HepG2 (cell line): ENCODE measurements around the gene ZNF8. TPM values are rescaled to one million over a fixed set of nuclear protein-coding genes. Genes with fewer than 3 reads are reported as not detected.

ENCODE experiments used
- ATAC-seq: fragments of 200-7000 bp; cut with Tn5 transposase; 3 replicates; pipeline ENCODE4 v1.9.1; 2020; ENCODE audit warnings: mild to moderate bottlenecking, moderate library complexity
- BruUV-seq: library from RNA; stranded (reverse); fragments of 400-500 nt; replicated peaks from 2 replicates; lab custom pipeline; 2021; lab: Mats Ljungman, UMichigan
- CTCF ChIA-PET: fragments of 300-600 bp; formaldehyde crosslinking; extraction: SDS; loops from one replicate; lab custom pipeline; 2021; ENCODE audit warnings: low total read pairs, inconsistent platforms, low intra/inter-chr PET ratio; lab: Yijun Ruan, JAX
- POLR2A ChIA-PET: fragments of 350-600 bp; sonication (Branson Sonifier 250); formaldehyde crosslinking; loops from one replicate; lab custom pipeline; 2020; ENCODE audit warnings: antibody characterized with exemption, inconsistent platforms; lab: Yijun Ruan, JAX
- DNase-seq: peaks from one replicate; pipeline ENCODE4 v3.0.0-alpha.2; 2015; ENCODE audit warnings: low spot score
- FAIRE-seq: peaks from 3 replicates; lab custom pipeline; 2011; peaks lifted over from hg19 to GRCh38; lab: Jason Lieb, UNC
- H2AFZ ChIP-seq: one replicate; pipeline ENCODE4 v1.6.1; 2011; ENCODE audit warnings: low read length, inconsistent platforms
- H3K27ac ChIP-seq: fragments of 300-600 bp; 3 replicates; pipeline ENCODE4 v1.8.0; 2011; ENCODE audit warnings: mixed run types, mild to moderate bottlenecking, mixed read lengths, low read length, inconsistent platforms; ENCODE audit not compliant: insufficient read depth; ENCODE audit errors: extremely low read length
- H3K27me3 ChIP-seq, 2 experiments: fragments of 200-600 bp in 1 of 2; 2 replicates in 1 of 2; 3 replicates in 1 of 2; pipeline versions ENCODE4 v1.6.0 to v1.8.0; 2011; ENCODE audit warnings: low read length in 2 of 2, mild to moderate bottlenecking in 2 of 2, moderate library complexity in 2 of 2, inconsistent platforms in 1 of 2; ENCODE audit not compliant: insufficient read depth in 2 of 2, control insufficient read depth in 1 of 2
- H3K36me3 ChIP-seq, 2 experiments: fragments of 200-600 bp in 1 of 2; replicated peaks in 1 of 2; 2 replicates in 1 of 2; 3 replicates in 1 of 2; pipeline versions ENCODE4 v1.5.1 to v1.8.0; 2011; ENCODE audit warnings: low read length in 2 of 2, inconsistent platforms in 1 of 2; ENCODE audit not compliant: insufficient read depth in 2 of 2, control insufficient read depth in 1 of 2
- H3K4me1 ChIP-seq: 2 replicates; pipeline ENCODE4 v1.5.1; 2012; ENCODE audit warnings: low read length, inconsistent platforms; ENCODE audit not compliant: insufficient read depth
- H3K4me2 ChIP-seq: 2 replicates; pipeline ENCODE4 v1.6.0; 2011; ENCODE audit warnings: low read depth, low read length, inconsistent platforms
- H3K4me3 ChIP-seq, 3 experiments: fragments of 200-600 bp in 1 of 3; sonication (generic), shearing (Covaris generic) in 1 of 3; replicated peaks in 1 of 3; 2 replicates each; pipeline ENCODE4 v1.5.1; 2011 to 2016; ENCODE audit warnings: low read length in 3 of 3, inconsistent platforms in 2 of 3, low read depth in 2 of 3, mild to moderate bottlenecking in 2 of 3, control low read depth in 1 of 3, mixed read lengths in 1 of 3; ENCODE audit not compliant: insufficient read depth in 1 of 3
- H3K79me2 ChIP-seq: one replicate; pipeline ENCODE4 v1.6.1; 2011; ENCODE audit warnings: low read length, inconsistent platforms; ENCODE audit not compliant: insufficient read depth
- H3K9ac ChIP-seq: 2 replicates; pipeline ENCODE4 v1.6.0; 2011; ENCODE audit warnings: mild to moderate bottlenecking, low read depth, low read length, inconsistent platforms; ENCODE audit not compliant: insufficient read depth
- H3K9me3 ChIP-seq: 2 replicates; pipeline ENCODE4 v1.5.1; 2012; ENCODE audit warnings: mild to moderate bottlenecking, low read length
- H4K20me1 ChIP-seq: 2 replicates; pipeline ENCODE4 v1.6.0; 2011; ENCODE audit warnings: inconsistent platforms, mild to moderate bottlenecking, low read length, moderate library complexity; ENCODE audit not compliant: insufficient read depth
- ARID5B ChIP-seq: IDR thresholded peaks from 2 replicates; pipeline ENCODE4 v1.4.0; 2020; ENCODE audit warnings: mild to moderate bottlenecking, missing genetic modification reagents
- GPBP1L1 ChIP-seq: sonication (generic); formaldehyde crosslinking; IDR thresholded peaks from 2 replicates; pipeline ENCODE4 v1.5.0; 2020; ENCODE audit warnings: mild to moderate bottlenecking, missing genetic modification reagents
- MNT ChIP-seq: fragments of 450-650 bp; IDR thresholded peaks from 2 replicates; pipeline ENCODE4 v1.6.1; 2016
- MXD1 ChIP-seq: sonication (generic); formaldehyde crosslinking; IDR thresholded peaks from 2 replicates; pipeline ENCODE4 v1.4.0; 2020; ENCODE audit warnings: mild to moderate bottlenecking, missing genetic modification reagents
- NFIB ChIP-seq: sonication (generic); formaldehyde crosslinking; IDR thresholded peaks from 2 replicates; pipeline ENCODE4 v1.9.0; 2021; ENCODE audit warnings: missing genetic modification reagents, mild to moderate bottlenecking, borderline replicate concordance
- RORA ChIP-seq: sonication (generic); formaldehyde crosslinking; IDR thresholded peaks from 2 replicates; pipeline ENCODE4 v1.5.0; 2020; ENCODE audit warnings: mild to moderate bottlenecking, missing genetic modification reagents, moderate library complexity
- SALL2 ChIP-seq: sonication (generic); formaldehyde crosslinking; IDR thresholded peaks from 2 replicates; pipeline ENCODE4 v1.8.1; 2023; ENCODE audit warnings: mild to moderate bottlenecking, missing genetic modification reagents, inconsistent platforms
- SSRP1 ChIP-seq: IDR thresholded peaks from 2 replicates; pipeline ENCODE4 v1.6.1; 2016; ENCODE audit warnings: control low read depth
- SYNCRIP ChIP-seq: fragments of 200-400 bp; formaldehyde crosslinking; IDR thresholded peaks from 2 replicates; pipeline ENCODE4 v1.6.1; 2018; ENCODE audit warnings: mild to moderate bottlenecking, low read depth, low read length; ENCODE audit not compliant: insufficient read depth
- ZNF576 ChIP-seq: sonication (generic); formaldehyde crosslinking; IDR thresholded peaks from 2 replicates; pipeline ENCODE4 v1.4.0; 2020; ENCODE audit warnings: mild to moderate bottlenecking, missing genetic modification reagents
- ZNF598 ChIP-seq: sonication (generic); formaldehyde crosslinking; IDR thresholded peaks from 2 replicates; pipeline ENCODE4 v1.5.1; 2020; ENCODE audit warnings: mild to moderate bottlenecking, missing genetic modification reagents, borderline replicate concordance
- ZNF674 ChIP-seq: sonication (generic); formaldehyde crosslinking; IDR thresholded peaks from 2 replicates; pipeline ENCODE4 v1.5.0; 2020; ENCODE audit warnings: low read depth, mild to moderate bottlenecking, missing genetic modification reagents
- ZNF777 ChIP-seq: sonication (generic); formaldehyde crosslinking; IDR thresholded peaks from 2 replicates; pipeline ENCODE4 v1.4.0; 2020; ENCODE audit warnings: missing genetic modification reagents
- WGBS: methylation state at CpG from one replicate; pipeline ENCODE4 v1.1.6; 2017; ENCODE audit warnings: low lambda C conversion rate; 5-methylcytosine and 5-hydroxymethylcytosine counted together
- in situ Hi-C: cut with HindIII; loops from 2 replicates; pipeline ENCODE4 v1.10.0; 2017; ENCODE audit warnings: low pct_unique_long_range_greater_than_20kb; ENCODE audit not compliant: extremely low pct_ligation_motif_present
- intact Hi-C: fragments of 100-400 bp; cut with micrococcal nuclease; formaldehyde crosslinking; loops from one replicate; pipeline ENCODE4 v1.10.0; 2022; ENCODE audit not compliant: unreplicated experiment
- polyA plus RNA-seq, 8 experiments: library from polyadenylated mRNA; depleted of rRNA in 3 of 8; stranded (reverse) in 7 of 8; unstranded in 1 of 8; fragments of >200 nt; fragmentation: Illumina TruSeq in 4 of 8; extraction: Trizol in 4 of 8; gene quantifications; 2 replicates each; pipeline versions ENCODE4 v1.2.1 to v1.2.3, GENCODE V29; 2011 to 2016; ENCODE audit warnings: low read depth in 4 of 8, missing spikeins in 1 of 8, mixed read lengths in 1 of 8; ENCODE audit not compliant: insufficient read depth in 1 of 8
- total RNA-seq, 5 experiments: library from RNA; depleted of rRNA; stranded (reverse); fragments of >200 nt; fragmentation: Illumina TruSeq; extraction: Trizol; gene quantifications; 2 replicates each; pipeline ENCODE4 v1.2.3, GENCODE V29; 2016; ENCODE audit warnings: low read depth in 1 of 5

ZNF8 gene
- total and polyA plus RNA-seq, 2 of the 13 experiments (the other 11 are each of a cell fraction or from before 2014, with no cell fraction given): 3.1 to 3.3 TPM

GRCh38 chr19:58334691-58335249 is 56.0 kb downstream of the ZNF8 start:
- no peaks in the 10 kb centered on the region for H3K9me3 ChIP-seq
- intact Hi-C loops: no loop called here
- 0 out of 2 replicates have a peak, but pooled peaks cover 6% of the 10 kb centered on the region for H3K4me1 ChIP-seq
- H3K27ac ChIP-seq: no peak overlapping the region
- ATAC-seq (no peak), DNase-seq (no peak), FAIRE-seq (no peak)
- in situ Hi-C loops: no loop called here
- H3K9ac ChIP-seq: no peak overlapping the region
- H3K4me3 ChIP-seq: no peak overlapping the region
- ChIA-PET CTCF (no interaction called here), POLR2A (no interaction called here)
- TF ChIP-seq ZNF576 (CRISPR knock-in tag) (no peak), SYNCRIP (no peak), ARID5B (CRISPR knock-in tag) (no peak), ZNF598 (CRISPR knock-in tag) (no peak), GPBP1L1 (CRISPR knock-in tag) (no peak), MXD1 (CRISPR knock-in tag) (no peak), SALL2 (CRISPR knock-in tag) (no peak), NFIB (CRISPR knock-in tag) (no peak), ZNF674 (CRISPR knock-in tag) (no peak), SSRP1 (CRISPR knock-in tag) (no peak), RORA (CRISPR knock-in tag) (no peak), ZNF777 (CRISPR knock-in tag) (no peak), MNT (no peak)
- no peaks in the 10 kb centered on the region for H3K27me3 ChIP-seq
- no peak overlapping the region for H3K4me2 ChIP-seq
- H3K36me3 ChIP-seq: peaks cover 14 to 35% of the 10 kb centered on the region in 2 experiments; a peak in 4 of 5 replicates
- H2AFZ ChIP-seq: no peak overlapping the region
- no peaks in the 10 kb centered on the region for H3K79me2 ChIP-seq
- H4K20me1 ChIP-seq: no peaks in the 10 kb centered on the region
- WGBS: 97% methylated on average over 14 of the region's 19 CpGs
- no TSS peak for BruUV-seq
